ENCODE measurements around the gene TUBB4A. TPM values are rescaled to one million over a fixed set of nuclear protein-coding genes. Genes with fewer than 3 reads are reported as not detected.
A peak's percentile ranks its signal among the peaks of the same experiment; 100 is the strongest.

Gene TUBB4A
- total and polyA plus RNA-seq, 9 of the 15 experiments (the other 6 are each of a cell fraction or from before 2014, with no cell fraction given) = 0.14 to 7.0 (median 0.75) TPM

DNA sequence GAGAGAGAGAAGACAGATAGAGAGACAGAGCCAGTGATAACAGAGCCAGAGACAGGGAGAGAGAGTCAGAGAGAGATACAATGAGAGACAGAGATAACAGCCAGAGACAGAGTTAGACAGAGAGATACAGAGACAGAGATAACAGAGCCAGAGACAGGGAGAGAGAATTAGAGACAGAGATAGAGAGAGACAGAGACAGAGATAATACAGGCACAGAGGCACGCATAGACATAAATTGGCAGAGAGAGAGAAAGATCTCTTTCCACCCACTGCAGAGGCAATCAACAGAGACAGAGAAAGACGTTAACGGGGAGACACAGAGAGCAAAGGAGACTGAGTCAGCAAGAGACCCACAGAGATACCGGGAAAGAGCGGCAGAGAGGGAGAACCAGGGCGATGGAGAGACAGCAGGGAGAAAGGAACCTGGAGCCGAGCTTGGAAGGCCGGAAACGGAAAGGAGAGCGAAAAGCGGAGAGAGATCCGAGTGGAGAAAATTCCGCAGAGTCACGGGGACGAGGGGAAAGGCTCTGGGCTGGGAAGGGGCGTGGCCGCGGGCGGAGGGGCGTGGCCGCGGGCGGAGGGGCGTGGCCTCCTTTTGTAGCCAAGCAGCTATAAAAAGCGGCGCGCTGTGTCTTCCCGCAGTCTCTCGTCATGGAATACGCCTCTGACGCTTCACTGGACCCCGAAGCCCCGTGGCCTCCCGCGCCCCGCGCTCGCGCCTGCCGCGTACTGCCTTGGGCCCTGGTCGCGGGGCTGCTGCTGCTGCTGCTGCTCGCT lies 28.5 kb upstream of the TUBB4A start, which contains the start of gene TNFSF9 (continued):
- TF ChIP-seq ZNF696 (CRISPR knock-in tag; conservative IDR thresholded peaks at IDR 0.05) (no peak), SIN3B (IDR thresholded peaks at IDR 0.05; ENCODE audit: low read depth) (no peak; the same call in 1 of the 2 replicates), ZNF263 (CRISPR knock-in tag; IDR thresholded peaks at IDR 0.05; ENCODE audit: borderline replicate concordance) (peak; percentile 47; the same call in 1 of the 2 replicates), SAFB2 (IDR thresholded peaks at IDR 0.05; ENCODE audit: borderline replicate concordance, low read depth, low read length, severe bottlenecking) (no peak), PPARD (CRISPR knock-in tag; IDR thresholded peaks at IDR 0.05) (no peak), ZNF76 (CRISPR knock-in tag; IDR thresholded peaks at IDR 0.05; ENCODE audit: borderline replicate concordance) (no peak), MAFF (IDR thresholded peaks at IDR 0.05; ENCODE audit: low read length) (peak; percentile 68), RFX1 (IDR thresholded peaks at IDR 0.05) (no peak), BRD9 (IDR thresholded peaks at IDR 0.05; ENCODE audit: low read depth, partially characterized antibody) (peak; percentile 94), NCOA4 (IDR thresholded peaks at IDR 0.05; ENCODE audit: partially characterized antibody) (peak; percentile 95), ZNF384 (IDR thresholded peaks at IDR 0.05; ENCODE audit: low read depth, low read length) (no peak), BRD4 (IDR thresholded peaks at IDR 0.05) (no peak), TAF7 (tag; IDR thresholded peaks at IDR 0.05) (peak; percentile 70), ZNF75A (CRISPR knock-in tag; IDR thresholded peaks at IDR 0.05) (no peak), SMARCB1 (IDR thresholded peaks at IDR 0.05; ENCODE audit: insufficient read length, low read depth) (no peak), POLR2AphosphoS5 (IDR thresholded peaks at IDR 0.05; ENCODE audit: control insufficient read depth, insufficient read depth, low read depth, low read length) (peak; percentile 95), ILF3 (IDR thresholded peaks at IDR 0.05; ENCODE audit: borderline replicate concordance) (no peak; the same call in 1 of the 2 replicates), ZNF431 (CRISPR knock-in tag; IDR thresholded peaks at IDR 0.05) (0 out of 2 replicates have a peak, but pooled peaks have one; percentile 37), TEAD1 (CRISPR knock-in tag; IDR thresholded peaks at IDR 0.05) (peak; percentile 36 to 67; a peak in 1 of 4 replicates), ZNF785 (CRISPR knock-in tag; IDR thresholded peaks at IDR 0.05) (no peak), ZNF24 (IDR thresholded peaks at IDR 0.05) (no peak), TAL1 (IDR thresholded peaks at IDR 0.05) (peak; percentile 21; the same call in 1 of the 2 replicates), GABPB1 (CRISPR knock-in tag; IDR thresholded peaks at IDR 0.05) (peak; percentile 72)
- TF ChIP-seq, protein P1, sequence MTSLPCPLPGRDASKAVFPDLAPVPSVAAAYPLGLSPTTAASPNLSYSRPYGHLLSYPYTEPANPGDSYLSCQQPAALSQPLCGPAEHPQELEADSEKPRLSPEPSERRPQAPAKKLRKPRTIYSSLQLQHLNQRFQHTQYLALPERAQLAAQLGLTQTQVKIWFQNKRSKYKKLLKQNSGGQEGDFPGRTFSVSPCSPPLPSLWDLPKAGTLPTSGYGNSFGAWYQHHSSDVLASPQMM (CRISPR knock-in tag; IDR thresholded peaks at IDR 0.05) = no peak
- TF ChIP-seq, protein P2, sequence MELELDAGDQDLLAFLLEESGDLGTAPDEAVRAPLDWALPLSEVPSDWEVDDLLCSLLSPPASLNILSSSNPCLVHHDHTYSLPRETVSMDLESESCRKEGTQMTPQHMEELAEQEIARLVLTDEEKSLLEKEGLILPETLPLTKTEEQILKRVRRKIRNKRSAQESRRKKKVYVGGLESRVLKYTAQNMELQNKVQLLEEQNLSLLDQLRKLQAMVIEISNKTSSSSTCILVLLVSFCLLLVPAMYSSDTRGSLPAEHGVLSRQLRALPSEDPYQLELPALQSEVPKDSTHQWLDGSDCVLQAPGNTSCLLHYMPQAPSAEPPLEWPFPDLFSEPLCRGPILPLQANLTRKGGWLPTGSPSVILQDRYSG (tag; conservative IDR thresholded peaks at IDR 0.05; ENCODE audit: low read depth) = no peak
- TF ChIP-seq, protein P3, sequence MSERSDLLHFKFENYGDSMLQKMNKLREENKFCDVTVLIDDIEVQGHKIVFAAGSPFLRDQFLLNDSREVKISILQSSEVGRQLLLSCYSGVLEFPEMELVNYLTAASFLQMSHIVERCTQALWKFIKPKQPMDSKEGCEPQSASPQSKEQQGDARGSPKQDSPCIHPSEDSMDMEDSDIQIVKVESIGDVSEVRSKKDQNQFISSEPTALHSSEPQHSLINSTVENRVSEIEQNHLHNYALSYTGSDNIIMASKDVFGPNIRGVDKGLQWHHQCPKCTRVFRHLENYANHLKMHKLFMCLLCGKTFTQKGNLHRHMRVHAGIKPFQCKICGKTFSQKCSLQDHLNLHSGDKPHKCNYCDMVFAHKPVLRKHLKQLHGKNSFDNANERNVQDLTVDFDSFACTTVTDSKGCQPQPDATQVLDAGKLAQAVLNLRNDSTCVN (CRISPR knock-in tag; IDR thresholded peaks at IDR 0.05) = 0 out of 2 replicates have a peak, but pooled peaks have one; percentile 18
- TF ChIP-seq, protein P4, sequence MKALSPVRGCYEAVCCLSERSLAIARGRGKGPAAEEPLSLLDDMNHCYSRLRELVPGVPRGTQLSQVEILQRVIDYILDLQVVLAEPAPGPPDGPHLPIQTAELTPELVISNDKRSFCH (CRISPR knock-in tag; IDR thresholded peaks at IDR 0.05) = no peak
- TF ChIP-seq, protein P4 (tag; IDR thresholded peaks at IDR 0.05) = 0 out of 2 replicates have a peak, but pooled peaks have one; percentile 76
